ENCODE results near the gene CCND1. TPM values are rescaled to one million over a fixed set of nuclear protein-coding genes. Genes with fewer than 3 reads are reported as not detected.

CCND1 gene
- total RNA-seq, 1 donor from 2014 or later: 17.2 TPM

GRCh38 chr11:69641681-69642548 is 959 bp downstream of the CCND1 start:
- Mint-ChIP-seq H3K27me3 (peaks cover 35% of the 10 kb centered on the region), H3K4me3 (peak overlapping the region; percentile 79), H3K9me3 (no peaks in the 10 kb centered on the region), H3K4me1 (peaks cover 7% of the 10 kb centered on the region), H3K36me3 (ENCODE audit: low read depth) (peaks cover 4% of the 10 kb centered on the region), H3K27ac (no peak overlapping the region)
- intact Hi-C loops (cut with micrococcal nuclease): loop anchor here (1.0 to 5.0 kb wide), 5 partner anchors 60 to 800 kb away; partner anchors contain the start of genes CPT1A and FGF19
- DNase-seq: no peak

GRCh38 chr11:69642549-69642912 is 1.6 kb downstream of the CCND1 start:
- Mint-ChIP-seq H3K36me3 (ENCODE audit: low read depth) (peaks cover 4% of the 10 kb centered on the region), H3K4me3 (peak overlapping the region; percentile 59)
- intact Hi-C loops (cut with micrococcal nuclease): loop anchor here (5.0 kb wide), 4 partner anchors 60 to 800 kb away; partner anchors contain the start of genes CPT1A and FGF19

GRCh38 chr11:69642913-69643632 is 2.1 kb downstream of the CCND1 start:
- intact Hi-C loops (cut with micrococcal nuclease): loop anchor here (1.0 to 5.0 kb wide), 6 partner anchors 59 to 801 kb away; partner anchors contain the start of genes CPT1A and FGF19
- H3K36me3 Mint-ChIP-seq (ENCODE audit: low read depth): peaks cover 4% of the 10 kb centered on the region
- DNase-seq: peak; percentile 93
- H3K9me3 Mint-ChIP-seq: no peaks in the 10 kb centered on the region
- H3K4me3 Mint-ChIP-seq: peak overlapping the region; percentile 70
- peaks cover 3% of the 10 kb centered on the region for H3K4me1 Mint-ChIP-seq
- peaks cover 27% of the 10 kb centered on the region for H3K27me3 Mint-ChIP-seq
- H3K27ac Mint-ChIP-seq: no peak overlapping the region

More at GRCh38 chr11:69642549-69642912, 1.6 kb downstream of the CCND1 start:
- peak; percentile 78 for DNase-seq
- peaks cover 31% of the 10 kb centered on the region for H3K27me3 Mint-ChIP-seq
- H3K27ac Mint-ChIP-seq: no peak overlapping the region
- H3K4me1 Mint-ChIP-seq: peaks cover 5% of the 10 kb centered on the region
- no peaks in the 10 kb centered on the region for H3K9me3 Mint-ChIP-seq

- no peak for DNase-seq
- Mint-ChIP-seq H3K36me3 (ENCODE audit: low read depth) (peaks cover 4% of the 10 kb centered on the region), H3K9me3 (no peaks in the 10 kb centered on the region), H3K27me3 (peaks cover 24% of the 10 kb centered on the region), H3K4me3 (peak overlapping the region; percentile 70), H3K4me1 (peaks cover 3% of the 10 kb centered on the region), H3K27ac (no peak overlapping the region)
- intact Hi-C loops (cut with micrococcal nuclease): loop anchor here (1.0 to 5.0 kb wide), 6 partner anchors 59 to 801 kb away; partner anchors contain the start of genes CPT1A and FGF19
These were observed 2.7 kb downstream of the CCND1 start for GRCh38 chr11:69643646-69644045.

- H3K27ac Mint-ChIP-seq: peak overlapping the region; percentile 48
- H3K4me1 Mint-ChIP-seq: peaks cover 3% of the 10 kb centered on the region
- no peak for DNase-seq
- intact Hi-C loops (cut with micrococcal nuclease): loop anchor here (5.0 kb wide), 4 partner anchors 58 to 802 kb away; partner anchors contain the start of genes CPT1A and FGF19
- peaks cover 20% of the 10 kb centered on the region for H3K27me3 Mint-ChIP-seq
- no peaks in the 10 kb centered on the region for H3K9me3 Mint-ChIP-seq
- peaks cover 4% of the 10 kb centered on the region for H3K36me3 Mint-ChIP-seq (ENCODE audit: low read depth)
- peak overlapping the region; percentile 51 for H3K4me3 Mint-ChIP-seq
These were observed 3.4 kb downstream of the CCND1 start for GRCh38 chr11:69644071-69644961.

GRCh38 chr11:69644962-69645675 is 4.2 kb downstream of the CCND1 start:
- intact Hi-C loops (cut with micrococcal nuclease): loop anchor here (5.0 kb wide), 4 partner anchors 57 to 803 kb away; partner anchors contain the start of genes CPT1A and FGF19
- Mint-ChIP-seq H3K27me3 (peaks cover 13% of the 10 kb centered on the region), H3K27ac (no peak overlapping the region), H3K36me3 (ENCODE audit: low read depth) (peaks cover 4% of the 10 kb centered on the region), H3K9me3 (no peaks in the 10 kb centered on the region), H3K4me1 (peaks cover 3% of the 10 kb centered on the region), H3K4me3 (no peak overlapping the region)
- DNase-seq: no peak

GRCh38 chr11:69645801-69646492 is 5.0 kb downstream of the CCND1 start:
- Mint-ChIP-seq H3K27ac (no peak overlapping the region), H3K27me3 (peaks cover 7% of the 10 kb centered on the region), H3K36me3 (ENCODE audit: low read depth) (peaks cover 3% of the 10 kb centered on the region), H3K9me3 (no peaks in the 10 kb centered on the region), H3K4me3 (no peak overlapping the region), H3K4me1 (no peaks in the 10 kb centered on the region)
- no peak for DNase-seq
- intact Hi-C loops (cut with micrococcal nuclease): no loop called here

GRCh38 chr11:69646493-69647389 is 5.8 kb downstream of the CCND1 start:
- Mint-ChIP-seq H3K4me1 (no peaks in the 10 kb centered on the region), H3K27ac (no peak overlapping the region), H3K36me3 (ENCODE audit: low read depth) (no peaks in the 10 kb centered on the region), H3K27me3 (peaks cover 2% of the 10 kb centered on the region), H3K4me3 (no peak overlapping the region), H3K9me3 (no peaks in the 10 kb centered on the region)
- intact Hi-C loops (cut with micrococcal nuclease): no loop called here
- DNase-seq: no peak

- DNase-seq: no peak
- Mint-ChIP-seq H3K4me3 (no peak overlapping the region), H3K27ac (no peak overlapping the region), H3K36me3 (ENCODE audit: low read depth) (no peaks in the 10 kb centered on the region), H3K4me1 (no peaks in the 10 kb centered on the region), H3K9me3 (no peaks in the 10 kb centered on the region), H3K27me3 (peaks cover 2% of the 10 kb centered on the region)
- intact Hi-C loops (cut with micrococcal nuclease): no loop called here
These were observed 6.4 kb downstream of the CCND1 start for GRCh38 chr11:69647390-69647748.

- Mint-ChIP-seq H3K4me1 (no peaks in the 10 kb centered on the region), H3K27me3 (peaks cover 2% of the 10 kb centered on the region), H3K4me3 (no peak overlapping the region), H3K36me3 (ENCODE audit: low read depth) (no peaks in the 10 kb centered on the region), H3K9me3 (no peaks in the 10 kb centered on the region), H3K27ac (no peak overlapping the region)
- DNase-seq: no peak
- intact Hi-C loops (cut with micrococcal nuclease): no loop called here
These were observed 7.0 kb downstream of the CCND1 start for GRCh38 chr11:69647761-69648497.
